Spleen (tissue), 11 donors: ENCODE data around the gene ETV3. TPM values are rescaled to one million over a fixed set of nuclear protein-coding genes. Genes with fewer than 3 reads are reported as not detected.
"Not testable (repeated sequence)": the region's sequence is repeated elsewhere in the genome, so short reads cannot be mapped to it uniquely, and the experiment has no call there.

Experiments
- DNase-seq: peaks from one replicate; pipeline ENCODE4 v3.0.0-alpha.2; 2020
- H3K27ac ChIP-seq, 8 donors: fragments of 200-600 bp; sonication (generic) in 7 of 8; 1 replicate in 4 of 8; 2 replicates in 4 of 8; pipeline versions ENCODE4 v1.5.0 to v1.8.0; 2016 to 2021; ENCODE audit warnings: inconsistent platforms in 4 of 8, mild to moderate bottlenecking in 4 of 8, moderate library complexity in 1 of 8
- H3K27me3 ChIP-seq, 7 donors: fragments of 200-600 bp; sonication (generic) in 6 of 7; replicated peaks in 1 of 7; 1 replicate in 4 of 7; 2 replicates in 3 of 7; pipeline versions ENCODE4 v1.5.0 to v1.8.0; 2016 to 2021; ENCODE audit warnings: inconsistent platforms in 3 of 7, mild to moderate bottlenecking in 1 of 7
- H3K36me3 ChIP-seq, 6 donors: fragments of 200-600 bp; sonication (generic) in 5 of 6; 1 replicate in 4 of 6; 2 replicates in 2 of 6; pipeline versions ENCODE4 v1.5.0 to v1.8.0; 2016 to 2021; ENCODE audit warnings: inconsistent platforms in 2 of 6
- H3K4me1 ChIP-seq, 6 donors: fragments of 200-600 bp; sonication (generic) in 5 of 6; 1 replicate in 3 of 6; 2 replicates in 3 of 6; pipeline versions ENCODE4 v1.5.0 to v1.8.0; 2016 to 2021; ENCODE audit warnings: inconsistent platforms in 3 of 6
- H3K4me3 ChIP-seq, 8 donors: fragments of 200-600 bp; sonication (generic) in 7 of 8; 1 replicate in 4 of 8; 2 replicates in 4 of 8; pipeline versions ENCODE4 v1.5.0 to v1.8.0; 2016 to 2021; ENCODE audit warnings: inconsistent platforms in 4 of 8, mild to moderate bottlenecking in 4 of 8, moderate library complexity in 2 of 8
- H3K9me3 ChIP-seq, 8 donors: fragments of 200-600 bp; sonication (generic) in 7 of 8; 1 replicate in 4 of 8; 2 replicates in 4 of 8; pipeline versions ENCODE4 v1.5.0 to v1.8.0; 2016 to 2021; ENCODE audit warnings: inconsistent platforms in 4 of 8
- POLR2A ChIP-seq, 3 donors: fragments of 450-650 bp; IDR thresholded peaks; one replicate each; pipeline ENCODE4 v1.5.1; 2017; ENCODE audit warnings: antibody characterized with exemption in 3 of 3, mild to moderate bottlenecking in 1 of 3
- POLR2AphosphoS5 ChIP-seq, 3 donors: sonication (generic); formaldehyde crosslinking; IDR thresholded peaks; one replicate each; pipeline ENCODE4 v1.5.1; 2017; ENCODE audit warnings: antibody characterized with exemption in 3 of 3
- WGBS, 5 donors: extraction: QIAGEN DNeasy Blood & Tissue Kit in 3 of 5; methylation state at CpG; one replicate each; pipeline versions ENCODE4 v1.1.5 to v1.1.7; 2013 to 2018; 5-methylcytosine and 5-hydroxymethylcytosine counted together
- intact Hi-C: fragments of 100-400 bp; cut with DNase I; formaldehyde crosslinking; loops from one replicate; pipeline ENCODE4 v1.15.0; 2023; ENCODE audit warnings: low total_unique reads
- polyA plus RNA-seq, 3 donors: library from polyadenylated mRNA; stranded (reverse); fragments of 200-250 nt; gene quantifications; one replicate each; pipeline ENCODE4 v1.2.1, GENCODE V29; 2013
- total RNA-seq, 7 donors: library from RNA; depleted of rRNA in 3 of 7; stranded (reverse); fragments of >200 nt in 3 of 7; fragmentation: NEBNext Ultra II Directional in 4 of 7; extraction: Animal tissue kit (Norgen Biotek cat#: 25700) in 4 of 7; gene quantifications; one replicate each; pipeline versions ENCODE4 v1.1.0 to v1.2.1, GENCODE V29; 2016 to 2021
- TF ChIP-seq, protein P1 (sequence below), 11 experiments: fragments of 200-600 bp in 7 of 11; fragments of 450-650 bp in 4 of 11; sonication (generic) in 4 of 11; IDR thresholded peaks in 8 of 11; conservative IDR thresholded peaks in 3 of 11; 1 replicate in 7 of 11; 2 replicates in 4 of 11; pipeline versions ENCODE4 v1.4.0 to v1.8.0; 2016 to 2021; ENCODE audit warnings: antibody characterized with exemption in 11 of 11, inconsistent platforms in 4 of 11, mild to moderate bottlenecking in 1 of 11
- donor health status: healthy with polysubstance abuse.
- donor health status: DM: no; HTN: no; CAD: no; lungs with moderate emphysema.
- donor health status: DM: no; HTN: no; CAD: no.
- donor health status: Bipolar disorder and iron deficiency.
- donor health status: healthy.
- donor health status: DM: no; HTN: no; CAD: no.
- donor health status: DM: yes; HTN: yes; CAD: no.

The ETV3 gene
- total and polyA plus RNA-seq, 10 donors: 4.2 to 35.9 (median 20.8) TPM

GRCh38 chr1:157104598-157105293, 33.4 kb downstream of the ETV3 start:
- Histone ChIP-seq H3K4me1 (peaks cover 0 to 15% (median 5%) of the 10 kb centered on the region in 6 donors), H3K4me3 (no peak overlapping the region), H3K9me3 (no peaks in the 10 kb centered on the region), H3K27me3 (peaks cover 0 to 42% (median 6%) of the 10 kb centered on the region in 7 donors), H3K27ac (no peak overlapping the region), H3K36me3 (no peaks in the 10 kb centered on the region)
- 73 to 91% (median 88%) methylated on average over 6 of the region's 6 CpGs for WGBS, 5 donors
- intact Hi-C loops: no loop called here
- TF ChIP-seq POLR2A (IDR thresholded peaks at IDR 0.05) (no peak), POLR2AphosphoS5 (IDR thresholded peaks at IDR 0.05) (no peak)
- TF ChIP-seq, protein P1, sequence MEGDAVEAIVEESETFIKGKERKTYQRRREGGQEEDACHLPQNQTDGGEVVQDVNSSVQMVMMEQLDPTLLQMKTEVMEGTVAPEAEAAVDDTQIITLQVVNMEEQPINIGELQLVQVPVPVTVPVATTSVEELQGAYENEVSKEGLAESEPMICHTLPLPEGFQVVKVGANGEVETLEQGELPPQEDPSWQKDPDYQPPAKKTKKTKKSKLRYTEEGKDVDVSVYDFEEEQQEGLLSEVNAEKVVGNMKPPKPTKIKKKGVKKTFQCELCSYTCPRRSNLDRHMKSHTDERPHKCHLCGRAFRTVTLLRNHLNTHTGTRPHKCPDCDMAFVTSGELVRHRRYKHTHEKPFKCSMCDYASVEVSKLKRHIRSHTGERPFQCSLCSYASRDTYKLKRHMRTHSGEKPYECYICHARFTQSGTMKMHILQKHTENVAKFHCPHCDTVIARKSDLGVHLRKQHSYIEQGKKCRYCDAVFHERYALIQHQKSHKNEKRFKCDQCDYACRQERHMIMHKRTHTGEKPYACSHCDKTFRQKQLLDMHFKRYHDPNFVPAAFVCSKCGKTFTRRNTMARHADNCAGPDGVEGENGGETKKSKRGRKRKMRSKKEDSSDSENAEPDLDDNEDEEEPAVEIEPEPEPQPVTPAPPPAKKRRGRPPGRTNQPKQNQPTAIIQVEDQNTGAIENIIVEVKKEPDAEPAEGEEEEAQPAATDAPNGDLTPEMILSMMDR (IDR thresholded peaks at IDR 0.05 in 8 of 11, conservative IDR thresholded peaks at IDR 0.05 in 3 of 11): no peak
- DNase-seq: peak; percentile 24

- Histone ChIP-seq H3K4me3 (no peak overlapping the region), H3K9me3 (no peaks in the 10 kb centered on the region), H3K27me3 (peaks cover 0 to 27% (median 5%) of the 10 kb centered on the region in 7 donors), H3K4me1 (peaks cover 0 to 20% (median 5%) of the 10 kb centered on the region in 6 donors), H3K36me3 (no peaks in the 10 kb centered on the region), H3K27ac (no peak overlapping the region)
- TF ChIP-seq POLR2A (IDR thresholded peaks at IDR 0.05): no peak
- TF ChIP-seq POLR2AphosphoS5 (IDR thresholded peaks at IDR 0.05): no peak
- TF ChIP-seq, protein P1 (IDR thresholded peaks at IDR 0.05 in 8 of 11, conservative IDR thresholded peaks at IDR 0.05 in 3 of 11): no peak
- peak; percentile 14 for DNase-seq
- 56 to 75% (median 64%) methylated on average over 5 of the region's 5 CpGs for WGBS, 5 donors
- intact Hi-C loops: no loop called here
These were observed 34.9 kb downstream of the ETV3 start for GRCh38 chr1:157103268-157103667.

GRCh38 chr1:157101149-157101548, 37.0 kb downstream of the ETV3 start:
- Histone ChIP-seq H3K27me3 (peaks cover 0 to 6% (median 0%) of the 10 kb centered on the region in 7 donors), H3K36me3 (no peaks in the 10 kb centered on the region), H3K4me3 (no peak overlapping the region), H3K4me1 (peaks cover 0 to 12% (median 0%) of the 10 kb centered on the region in 6 donors), H3K27ac (no peak overlapping the region), H3K9me3 (no peaks in the 10 kb centered on the region)
- TF ChIP-seq, protein P1 (IDR thresholded peaks at IDR 0.05 in 8 of 11, conservative IDR thresholded peaks at IDR 0.05 in 3 of 11): no peak
- no peak for TF ChIP-seq POLR2A (IDR thresholded peaks at IDR 0.05)
- no peak for TF ChIP-seq POLR2AphosphoS5 (IDR thresholded peaks at IDR 0.05)
- 81 to 97% (median 90%) methylated on average over 4 of the region's 4 CpGs for WGBS, 5 donors
- intact Hi-C loops: no loop called here
- peak; percentile 38 for DNase-seq

DNA sequence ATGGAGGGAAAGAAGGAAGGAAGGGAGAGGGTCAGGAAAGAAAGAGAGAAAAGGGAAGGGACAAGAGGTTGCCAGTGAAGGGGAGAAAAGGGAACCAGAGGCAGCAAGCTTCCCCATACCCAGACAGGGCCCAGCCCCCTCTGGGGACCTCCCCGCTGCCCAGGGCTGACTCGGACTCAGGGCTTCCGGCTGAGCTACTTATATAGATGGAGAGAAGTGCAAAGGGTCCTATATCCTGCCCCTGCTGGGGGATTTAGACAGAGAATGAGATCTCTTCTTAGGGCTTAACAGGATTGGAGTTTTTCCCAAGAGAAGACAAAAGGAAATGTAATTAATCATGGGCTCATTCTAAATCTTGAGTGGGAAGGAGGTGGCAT, 38.6 kb downstream of the ETV3 start, which contains the start of gene ETV3L:
Gene ETV3L (minus strand): TSS at position 176 of the 377 bp plus-strand sequence. CDS start 285 bp downstream, outside the sequence.
- intact Hi-C loops: no loop called here
- WGBS, 5 donors: 27 to 64% (median 33%) methylated on average over 3 of the region's 3 CpGs
- TF ChIP-seq, protein P1 (IDR thresholded peaks at IDR 0.05 in 8 of 11, conservative IDR thresholded peaks at IDR 0.05 in 3 of 11): no peak
- TF ChIP-seq POLR2A (IDR thresholded peaks at IDR 0.05) (no peak), POLR2AphosphoS5 (IDR thresholded peaks at IDR 0.05) (no peak)
- peak; percentile 68 for DNase-seq
- Histone ChIP-seq H3K9me3 (no peaks in the 10 kb centered on the region), H3K27ac (no peak within 1 kb of the TSS), H3K27me3 (peaks cover 0 to 4% (median 0%) of the 10 kb centered on the region in 7 donors), H3K4me3 (no peak within 1 kb of the TSS), H3K36me3 (no peaks in the 10 kb centered on the region), H3K4me1 (peaks cover 0 to 8% (median 0%) of the 10 kb centered on the region in 6 donors)

DNA sequence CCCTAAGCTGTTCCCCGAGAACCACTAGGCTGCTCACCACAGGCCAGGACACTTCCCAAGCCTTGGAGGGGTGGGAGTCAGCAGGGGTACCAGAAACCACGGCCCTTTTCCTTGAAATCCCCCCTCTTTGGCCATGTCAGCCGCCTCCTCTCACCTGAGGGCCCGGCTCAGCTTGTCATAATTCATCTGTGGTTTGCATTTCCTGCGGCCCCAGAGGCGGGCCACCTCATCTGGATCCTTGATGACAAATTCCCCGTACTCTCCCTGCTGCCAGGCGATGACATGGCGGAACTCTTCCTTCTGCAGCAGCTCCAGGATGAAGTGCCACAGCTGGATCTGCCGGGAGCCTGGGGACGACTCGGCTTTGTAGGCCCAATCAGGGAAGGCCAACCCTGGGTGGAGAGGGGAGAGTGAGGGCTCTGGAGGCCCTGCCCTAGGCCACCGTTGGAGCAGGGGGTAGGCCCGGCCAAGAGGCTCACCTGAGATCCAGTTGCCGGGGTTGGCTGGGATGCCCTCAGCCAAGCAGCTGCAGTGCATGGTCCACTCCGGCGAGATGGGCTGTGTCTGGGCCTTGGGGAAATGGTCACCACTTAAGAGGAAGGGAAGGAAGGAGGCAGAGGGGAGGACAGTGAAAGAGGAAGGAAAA, 39.1 kb downstream of the ETV3 start:
- peak; percentile 40 for DNase-seq
- H3K27me3 ChIP-seq, H3K4me1 ChIP-seq, H3K27ac ChIP-seq, H3K36me3 ChIP-seq, intact Hi-C loops, H3K4me3 ChIP-seq, H3K9me3 ChIP-seq: not testable (repeated sequence)
- whole genome bisulfite sequencing, 5 donors: 59 to 65% (median 60%) methylated on average over 13 to 16 of the region's 17 CpGs
